GM12878 (cell line): ENCODE measurements around the gene CDC42BPB.

Experiments used
- JUNB ChIP-seq: IDR thresholded peaks from 2 replicates; pipeline ENCODE4 v1.6.1; 2016; ENCODE audit warnings: antibody characterized with exemption, mild to moderate bottlenecking
- NFXL1 ChIP-seq: fragments of 450-650 bp; IDR thresholded peaks from 2 replicates; pipeline ENCODE4 v1.6.1; 2017; ENCODE audit warnings: antibody characterized with exemption, mild to moderate bottlenecking, borderline replicate concordance
- NRF1 ChIP-seq: conservative IDR thresholded peaks from 2 replicates; pipeline ENCODE4 v1.6.1; 2011; ENCODE audit warnings: mild to moderate bottlenecking, low read depth, low read length, improper control_type of control experiment
- POLR2A ChIP-seq: IDR thresholded peaks from 2 replicates; pipeline ENCODE4 v1.6.1; 2011; ENCODE audit warnings: low read depth, mild to moderate bottlenecking, low read length
- POLR2AphosphoS2 ChIP-seq: IDR thresholded peaks from 2 replicates; pipeline ENCODE4 v1.6.1; 2011; ENCODE audit warnings: low read depth, mild to moderate bottlenecking, low read length, improper control_type of control experiment, moderate library complexity
- RELA ChIP-seq: fragments of 450-650 bp; IDR thresholded peaks from 2 replicates; pipeline ENCODE4 v1.8.0; 2014; ENCODE audit warnings: borderline replicate concordance; ENCODE audit not compliant: partially characterized antibody
- SIN3A ChIP-seq: IDR thresholded peaks from 2 replicates; pipeline ENCODE4 v1.6.1; 2012; ENCODE audit warnings: low read depth, low read length, improper control_type of control experiment
- TARDBP ChIP-seq: IDR thresholded peaks from 2 replicates; pipeline ENCODE4 v1.6.1; 2016; ENCODE audit warnings: borderline replicate concordance
- TCF12 ChIP-seq: IDR thresholded peaks from 2 replicates; pipeline ENCODE4 v1.6.1; 2011; ENCODE audit warnings: low read depth, mild to moderate bottlenecking, low read length
- TF ChIP-seq, protein P1 (sequence below), 3 experiments: IDR thresholded peaks in 2 of 3; conservative IDR thresholded peaks in 1 of 3; 2 replicates each; pipeline ENCODE4 v1.5.1; 2011; ENCODE audit warnings: low read depth in 3 of 3, low read length in 3 of 3, mild to moderate bottlenecking in 3 of 3, control low read depth in 2 of 3, moderate library complexity in 2 of 3, inconsistent platforms in 1 of 3, mixed read lengths in 1 of 3; ENCODE audit not compliant: control insufficient read depth in 2 of 3, insufficient read depth in 1 of 3; ENCODE audit errors: extremely low read depth in 1 of 3
- TF ChIP-seq, protein P2 (sequence below): IDR thresholded peaks from 2 replicates; pipeline ENCODE4 v1.6.1; 2011; ENCODE audit warnings: low read depth, low read length, improper control_type of control experiment, borderline replicate concordance
- TF ChIP-seq, protein P3 (sequence below): IDR thresholded peaks from 2 replicates; pipeline ENCODE4 v1.6.1; 2011; ENCODE audit warnings: borderline replicate concordance, low read depth, mild to moderate bottlenecking, moderate library complexity, low read length; ENCODE audit not compliant: insufficient read depth, poor library complexity, severe bottlenecking

DNA sequence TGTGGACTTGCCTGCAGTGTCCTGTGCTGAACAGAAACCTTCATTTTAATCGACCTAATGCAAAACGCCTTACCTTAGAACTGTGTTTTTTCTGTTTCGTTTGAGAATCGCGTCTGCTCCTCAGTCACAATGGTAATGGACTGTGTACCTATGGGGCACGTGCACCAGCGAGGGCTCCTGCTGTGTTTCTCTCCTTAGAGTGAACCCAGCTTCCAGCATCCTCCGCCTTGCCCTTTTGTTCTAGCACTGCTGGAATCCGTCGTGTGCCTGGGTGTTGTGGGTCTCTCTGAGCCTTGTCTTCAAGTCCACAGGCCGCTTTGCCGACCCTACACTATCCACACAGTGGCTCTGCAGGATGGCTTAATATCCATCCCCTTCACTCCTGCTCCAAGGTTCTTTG, 131.2 kb downstream of the CDC42BPB start:
- TF ChIP-seq TARDBP (no peak), NFXL1 (no peak), JUNB (no peak), TCF12 (no peak), RELA (no peak), POLR2AphosphoS2 (no peak), NRF1 (no peak), SIN3A (no peak), POLR2A (no peak)
- TF ChIP-seq, protein P1, sequence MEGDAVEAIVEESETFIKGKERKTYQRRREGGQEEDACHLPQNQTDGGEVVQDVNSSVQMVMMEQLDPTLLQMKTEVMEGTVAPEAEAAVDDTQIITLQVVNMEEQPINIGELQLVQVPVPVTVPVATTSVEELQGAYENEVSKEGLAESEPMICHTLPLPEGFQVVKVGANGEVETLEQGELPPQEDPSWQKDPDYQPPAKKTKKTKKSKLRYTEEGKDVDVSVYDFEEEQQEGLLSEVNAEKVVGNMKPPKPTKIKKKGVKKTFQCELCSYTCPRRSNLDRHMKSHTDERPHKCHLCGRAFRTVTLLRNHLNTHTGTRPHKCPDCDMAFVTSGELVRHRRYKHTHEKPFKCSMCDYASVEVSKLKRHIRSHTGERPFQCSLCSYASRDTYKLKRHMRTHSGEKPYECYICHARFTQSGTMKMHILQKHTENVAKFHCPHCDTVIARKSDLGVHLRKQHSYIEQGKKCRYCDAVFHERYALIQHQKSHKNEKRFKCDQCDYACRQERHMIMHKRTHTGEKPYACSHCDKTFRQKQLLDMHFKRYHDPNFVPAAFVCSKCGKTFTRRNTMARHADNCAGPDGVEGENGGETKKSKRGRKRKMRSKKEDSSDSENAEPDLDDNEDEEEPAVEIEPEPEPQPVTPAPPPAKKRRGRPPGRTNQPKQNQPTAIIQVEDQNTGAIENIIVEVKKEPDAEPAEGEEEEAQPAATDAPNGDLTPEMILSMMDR (IDR thresholded peaks at IDR 0.05 in 2 of 3, conservative IDR thresholded peaks at IDR 0.05 in 1 of 3; ENCODE audit: control insufficient read depth in 2 of 3, extremely low read depth in 1 of 3, insufficient read depth in 1 of 3, low read depth in 3 of 3, low read length in 3 of 3): no peak
- TF ChIP-seq, protein P2, sequence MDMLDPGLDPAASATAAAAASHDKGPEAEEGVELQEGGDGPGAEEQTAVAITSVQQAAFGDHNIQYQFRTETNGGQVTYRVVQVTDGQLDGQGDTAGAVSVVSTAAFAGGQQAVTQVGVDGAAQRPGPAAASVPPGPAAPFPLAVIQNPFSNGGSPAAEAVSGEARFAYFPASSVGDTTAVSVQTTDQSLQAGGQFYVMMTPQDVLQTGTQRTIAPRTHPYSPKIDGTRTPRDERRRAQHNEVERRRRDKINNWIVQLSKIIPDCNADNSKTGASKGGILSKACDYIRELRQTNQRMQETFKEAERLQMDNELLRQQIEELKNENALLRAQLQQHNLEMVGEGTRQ: no peak
- TF ChIP-seq, protein P3, sequence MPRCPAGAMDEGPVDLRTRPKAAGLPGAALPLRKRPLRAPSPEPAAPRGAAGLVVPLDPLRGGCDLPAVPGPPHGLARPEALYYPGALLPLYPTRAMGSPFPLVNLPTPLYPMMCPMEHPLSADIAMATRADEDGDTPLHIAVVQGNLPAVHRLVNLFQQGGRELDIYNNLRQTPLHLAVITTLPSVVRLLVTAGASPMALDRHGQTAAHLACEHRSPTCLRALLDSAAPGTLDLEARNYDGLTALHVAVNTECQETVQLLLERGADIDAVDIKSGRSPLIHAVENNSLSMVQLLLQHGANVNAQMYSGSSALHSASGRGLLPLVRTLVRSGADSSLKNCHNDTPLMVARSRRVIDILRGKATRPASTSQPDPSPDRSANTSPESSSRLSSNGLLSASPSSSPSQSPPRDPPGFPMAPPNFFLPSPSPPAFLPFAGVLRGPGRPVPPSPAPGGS: no peak
